HepG2 (cell line): ENCODE data around the gene F7. TPM values are rescaled to one million over a fixed set of nuclear protein-coding genes. Genes with fewer than 3 reads are reported as not detected.

Experiments used
- FOXA3 ChIP-seq: IDR thresholded peaks from 2 replicates; pipeline ENCODE4 v1.6.1; 2016; ENCODE audit warnings: missing genetic modification reagents, missing compliant biosample characterization
- GABPB1 ChIP-seq: IDR thresholded peaks from 2 replicates; pipeline ENCODE4 v1.6.1; 2016; ENCODE audit warnings: mild to moderate bottlenecking, missing genetic modification reagents, moderate library complexity, missing compliant biosample characterization
- HDAC2 ChIP-seq: sonication (generic); formaldehyde crosslinking; IDR thresholded peaks from 2 replicates; pipeline ENCODE4 v1.4.0; 2020; ENCODE audit warnings: missing genetic modification reagents
- RAD51 ChIP-seq: fragments of 450-650 bp; IDR thresholded peaks from 2 replicates; pipeline ENCODE4 v1.6.1; 2016; ENCODE audit warnings: borderline replicate concordance
- ZBED4 ChIP-seq: sonication (generic); formaldehyde crosslinking; IDR thresholded peaks from 2 replicates; pipeline ENCODE4 v1.4.0; 2020; ENCODE audit warnings: missing genetic modification reagents, borderline replicate concordance
- ZNF547 ChIP-seq: sonication (generic); formaldehyde crosslinking; IDR thresholded peaks from 2 replicates; pipeline ENCODE4 v1.5.1; 2020; ENCODE audit warnings: mild to moderate bottlenecking, missing genetic modification reagents
- ZZZ3 ChIP-seq: sonication (generic); formaldehyde crosslinking; IDR thresholded peaks from 2 replicates; pipeline ENCODE4 v1.4.0; 2020; ENCODE audit warnings: missing genetic modification reagents, mild to moderate bottlenecking, borderline replicate concordance
- polyA plus RNA-seq, 8 experiments: library from polyadenylated mRNA; depleted of rRNA in 3 of 8; stranded (reverse) in 7 of 8; unstranded in 1 of 8; fragments of >200 nt; fragmentation: Illumina TruSeq in 4 of 8; extraction: Trizol in 4 of 8; gene quantifications; 2 replicates each; pipeline versions ENCODE4 v1.2.1 to v1.2.3, GENCODE V29; 2011 to 2016; ENCODE audit warnings: low read depth in 4 of 8, missing spikeins in 1 of 8, mixed read lengths in 1 of 8; ENCODE audit not compliant: insufficient read depth in 1 of 8
- total RNA-seq, 5 experiments: library from RNA; depleted of rRNA; stranded (reverse); fragments of >200 nt; fragmentation: Illumina TruSeq; extraction: Trizol; gene quantifications; 2 replicates each; pipeline ENCODE4 v1.2.3, GENCODE V29; 2016; ENCODE audit warnings: low read depth in 1 of 5
- TF ChIP-seq, protein P1 (sequence below): sonication (generic); formaldehyde crosslinking; IDR thresholded peaks from 2 replicates; pipeline ENCODE4 v1.5.1; 2020; ENCODE audit warnings: missing genetic modification reagents, mild to moderate bottlenecking, borderline replicate concordance
- TF ChIP-seq, protein P2 (sequence below): sonication (generic); formaldehyde crosslinking; IDR thresholded peaks from 2 replicates; pipeline ENCODE4 v1.5.0; 2020; ENCODE audit warnings: missing genetic modification reagents, mild to moderate bottlenecking, borderline replicate concordance
- TF ChIP-seq, protein P3 (sequence below): IDR thresholded peaks from 2 replicates; pipeline ENCODE4 v1.4.0; 2020; ENCODE audit warnings: mild to moderate bottlenecking, missing genetic modification reagents
- TF ChIP-seq, protein P4 (sequence below): sonication (generic); formaldehyde crosslinking; IDR thresholded peaks from 2 replicates; pipeline ENCODE4 v1.4.0; 2020; ENCODE audit warnings: missing genetic modification reagents, low read depth, mild to moderate bottlenecking, borderline replicate concordance
- TF ChIP-seq, protein P5 (sequence below): sonication (generic); formaldehyde crosslinking; IDR thresholded peaks from 2 replicates; pipeline ENCODE4 v1.4.0; 2020; ENCODE audit warnings: missing genetic modification reagents

Gene F7
- total and polyA plus RNA-seq, 2 of the 13 experiments (the other 11 are each of a cell fraction or from before 2014, with no cell fraction given), result 12.6 to 26.5 TPM

DNA sequence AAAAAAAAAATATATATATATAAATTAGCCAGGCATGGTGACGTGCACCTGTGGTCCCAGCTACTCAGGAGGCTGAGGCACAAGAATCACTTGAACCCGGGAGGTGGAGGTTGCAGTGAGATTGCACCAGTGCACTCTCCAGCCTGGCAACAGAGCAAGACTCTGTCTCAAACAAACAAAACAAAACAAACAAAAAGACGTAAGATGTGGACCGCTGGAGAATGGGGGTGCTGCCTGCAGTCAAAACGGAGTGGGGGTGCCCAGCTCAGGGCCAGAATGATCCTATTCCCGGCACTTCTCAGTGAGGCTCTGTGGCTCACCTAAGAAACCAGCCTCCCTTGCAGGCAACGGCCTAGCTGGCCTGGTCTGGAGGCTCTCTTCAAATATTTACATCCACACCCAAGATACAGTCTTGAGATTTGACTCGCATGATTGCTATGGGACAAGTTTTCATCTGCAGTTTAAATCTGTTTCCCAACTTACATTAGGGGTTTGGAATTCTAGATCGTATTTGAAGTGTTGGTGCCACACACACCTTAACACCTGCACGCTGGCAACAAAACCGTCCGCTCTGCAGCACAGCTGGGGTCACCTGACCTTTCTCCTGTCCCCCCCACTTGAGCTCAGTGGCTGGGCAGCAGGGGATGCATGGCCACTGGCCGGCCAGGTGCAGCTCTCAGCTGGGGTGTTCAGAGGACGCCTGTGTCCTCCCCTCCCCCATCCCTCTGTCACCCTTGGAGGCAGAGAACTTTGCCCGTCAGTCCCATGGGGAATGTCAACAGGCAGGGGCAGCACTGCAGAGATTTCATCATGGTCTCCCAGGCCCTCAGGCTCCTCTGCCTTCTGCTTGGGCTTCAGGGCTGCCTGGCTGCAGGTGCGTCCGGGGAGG, at the start of gene F7 (continued):
- TF ChIP-seq RAD51 (no peak), ZZZ3 (CRISPR knock-in tag) (peak; percentile 33; the same call in 1 of the 2 replicates), GABPB1 (CRISPR knock-in tag) (peak; percentile 61), FOXA3 (CRISPR knock-in tag) (peak; percentile 97), ZBED4 (no peak), HDAC2 (CRISPR knock-in tag) (peak; percentile 89), ZNF547 (CRISPR knock-in tag) (peak; percentile 90)
- TF ChIP-seq, protein P1, sequence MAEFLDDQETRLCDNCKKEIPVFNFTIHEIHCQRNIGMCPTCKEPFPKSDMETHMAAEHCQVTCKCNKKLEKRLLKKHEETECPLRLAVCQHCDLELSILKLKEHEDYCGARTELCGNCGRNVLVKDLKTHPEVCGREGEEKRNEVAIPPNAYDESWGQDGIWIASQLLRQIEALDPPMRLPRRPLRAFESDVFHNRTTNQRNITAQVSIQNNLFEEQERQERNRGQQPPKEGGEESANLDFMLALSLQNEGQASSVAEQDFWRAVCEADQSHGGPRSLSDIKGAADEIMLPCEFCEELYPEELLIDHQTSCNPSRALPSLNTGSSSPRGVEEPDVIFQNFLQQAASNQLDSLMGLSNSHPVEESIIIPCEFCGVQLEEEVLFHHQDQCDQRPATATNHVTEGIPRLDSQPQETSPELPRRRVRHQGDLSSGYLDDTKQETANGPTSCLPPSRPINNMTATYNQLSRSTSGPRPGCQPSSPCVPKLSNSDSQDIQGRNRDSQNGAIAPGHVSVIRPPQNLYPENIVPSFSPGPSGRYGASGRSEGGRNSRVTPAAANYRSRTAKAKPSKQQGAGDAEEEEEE (CRISPR knock-in tag), result no peak; the same call in 1 of the 2 replicates
- TF ChIP-seq, protein P2, sequence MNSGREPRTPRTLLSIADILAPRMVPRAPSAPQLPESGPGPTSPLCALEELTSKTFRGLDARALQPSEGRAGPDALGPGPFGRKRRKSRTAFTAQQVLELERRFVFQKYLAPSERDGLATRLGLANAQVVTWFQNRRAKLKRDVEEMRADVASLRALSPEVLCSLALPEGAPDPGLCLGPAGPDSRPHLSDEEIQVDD (CRISPR knock-in tag), result no peak; the same call in 1 of the 2 replicates
- TF ChIP-seq, protein P3, sequence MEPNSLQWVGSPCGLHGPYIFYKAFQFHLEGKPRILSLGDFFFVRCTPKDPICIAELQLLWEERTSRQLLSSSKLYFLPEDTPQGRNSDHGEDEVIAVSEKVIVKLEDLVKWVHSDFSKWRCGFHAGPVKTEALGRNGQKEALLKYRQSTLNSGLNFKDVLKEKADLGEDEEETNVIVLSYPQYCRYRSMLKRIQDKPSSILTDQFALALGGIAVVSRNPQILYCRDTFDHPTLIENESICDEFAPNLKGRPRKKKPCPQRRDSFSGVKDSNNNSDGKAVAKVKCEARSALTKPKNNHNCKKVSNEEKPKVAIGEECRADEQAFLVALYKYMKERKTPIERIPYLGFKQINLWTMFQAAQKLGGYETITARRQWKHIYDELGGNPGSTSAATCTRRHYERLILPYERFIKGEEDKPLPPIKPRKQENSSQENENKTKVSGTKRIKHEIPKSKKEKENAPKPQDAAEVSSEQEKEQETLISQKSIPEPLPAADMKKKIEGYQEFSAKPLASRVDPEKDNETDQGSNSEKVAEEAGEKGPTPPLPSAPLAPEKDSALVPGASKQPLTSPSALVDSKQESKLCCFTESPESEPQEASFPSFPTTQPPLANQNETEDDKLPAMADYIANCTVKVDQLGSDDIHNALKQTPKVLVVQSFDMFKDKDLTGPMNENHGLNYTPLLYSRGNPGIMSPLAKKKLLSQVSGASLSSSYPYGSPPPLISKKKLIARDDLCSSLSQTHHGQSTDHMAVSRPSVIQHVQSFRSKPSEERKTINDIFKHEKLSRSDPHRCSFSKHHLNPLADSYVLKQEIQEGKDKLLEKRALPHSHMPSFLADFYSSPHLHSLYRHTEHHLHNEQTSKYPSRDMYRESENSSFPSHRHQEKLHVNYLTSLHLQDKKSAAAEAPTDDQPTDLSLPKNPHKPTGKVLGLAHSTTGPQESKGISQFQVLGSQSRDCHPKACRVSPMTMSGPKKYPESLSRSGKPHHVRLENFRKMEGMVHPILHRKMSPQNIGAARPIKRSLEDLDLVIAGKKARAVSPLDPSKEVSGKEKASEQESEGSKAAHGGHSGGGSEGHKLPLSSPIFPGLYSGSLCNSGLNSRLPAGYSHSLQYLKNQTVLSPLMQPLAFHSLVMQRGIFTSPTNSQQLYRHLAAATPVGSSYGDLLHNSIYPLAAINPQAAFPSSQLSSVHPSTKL (CRISPR knock-in tag), result peak; percentile 82
- TF ChIP-seq, protein P4, sequence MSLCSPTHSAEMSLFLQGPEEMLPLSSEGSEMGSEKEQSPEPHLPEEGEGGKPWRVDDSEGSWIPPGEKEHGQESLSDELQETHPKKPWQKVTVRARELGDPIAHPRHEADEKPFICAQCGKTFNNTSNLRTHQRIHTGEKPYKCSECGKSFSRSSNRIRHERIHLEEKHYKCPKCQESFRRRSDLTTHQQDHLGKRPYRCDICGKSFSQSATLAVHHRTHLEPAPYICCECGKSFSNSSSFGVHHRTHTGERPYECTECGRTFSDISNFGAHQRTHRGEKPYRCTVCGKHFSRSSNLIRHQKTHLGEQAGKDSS, result peak; percentile 62; the same call in 1 of the 2 replicates
- TF ChIP-seq, protein P5, sequence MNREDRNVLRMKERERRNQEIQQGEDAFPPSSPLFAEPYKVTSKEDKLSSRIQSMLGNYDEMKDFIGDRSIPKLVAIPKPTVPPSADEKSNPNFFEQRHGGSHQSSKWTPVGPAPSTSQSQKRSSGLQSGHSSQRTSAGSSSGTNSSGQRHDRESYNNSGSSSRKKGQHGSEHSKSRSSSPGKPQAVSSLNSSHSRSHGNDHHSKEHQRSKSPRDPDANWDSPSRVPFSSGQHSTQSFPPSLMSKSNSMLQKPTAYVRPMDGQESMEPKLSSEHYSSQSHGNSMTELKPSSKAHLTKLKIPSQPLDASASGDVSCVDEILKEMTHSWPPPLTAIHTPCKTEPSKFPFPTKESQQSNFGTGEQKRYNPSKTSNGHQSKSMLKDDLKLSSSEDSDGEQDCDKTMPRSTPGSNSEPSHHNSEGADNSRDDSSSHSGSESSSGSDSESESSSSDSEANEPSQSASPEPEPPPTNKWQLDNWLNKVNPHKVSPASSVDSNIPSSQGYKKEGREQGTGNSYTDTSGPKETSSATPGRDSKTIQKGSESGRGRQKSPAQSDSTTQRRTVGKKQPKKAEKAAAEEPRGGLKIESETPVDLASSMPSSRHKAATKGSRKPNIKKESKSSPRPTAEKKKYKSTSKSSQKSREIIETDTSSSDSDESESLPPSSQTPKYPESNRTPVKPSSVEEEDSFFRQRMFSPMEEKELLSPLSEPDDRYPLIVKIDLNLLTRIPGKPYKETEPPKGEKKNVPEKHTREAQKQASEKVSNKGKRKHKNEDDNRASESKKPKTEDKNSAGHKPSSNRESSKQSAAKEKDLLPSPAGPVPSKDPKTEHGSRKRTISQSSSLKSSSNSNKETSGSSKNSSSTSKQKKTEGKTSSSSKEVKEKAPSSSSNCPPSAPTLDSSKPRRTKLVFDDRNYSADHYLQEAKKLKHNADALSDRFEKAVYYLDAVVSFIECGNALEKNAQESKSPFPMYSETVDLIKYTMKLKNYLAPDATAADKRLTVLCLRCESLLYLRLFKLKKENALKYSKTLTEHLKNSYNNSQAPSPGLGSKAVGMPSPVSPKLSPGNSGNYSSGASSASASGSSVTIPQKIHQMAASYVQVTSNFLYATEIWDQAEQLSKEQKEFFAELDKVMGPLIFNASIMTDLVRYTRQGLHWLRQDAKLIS (CRISPR knock-in tag), result no peak
